ENCODE data around the gene GCNT2.
"Not testable (repeated sequence)": the region's sequence is repeated elsewhere in the genome, so short reads cannot be mapped to it uniquely, and the experiment has no call there.

The GCNT2 gene

DNA sequence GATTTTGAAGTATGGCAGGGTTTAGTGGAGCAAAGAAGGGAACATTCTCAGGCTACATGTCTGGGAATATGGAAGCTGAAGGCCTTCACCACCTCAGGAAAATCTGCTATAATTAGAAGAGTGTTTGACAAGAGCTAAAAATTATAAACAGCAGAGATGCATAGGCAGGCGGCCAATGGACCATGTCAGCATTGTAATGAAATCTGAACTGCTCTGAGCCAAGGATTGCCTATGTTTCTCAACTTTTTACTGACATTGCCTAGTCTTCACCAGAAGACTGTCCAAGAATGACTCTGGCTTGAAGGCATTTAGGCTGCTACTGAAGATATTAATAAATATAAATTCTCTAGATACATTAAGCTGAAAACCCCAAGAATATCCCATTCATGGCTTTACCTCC, 89.1 kb downstream of the GCNT2 start:
- no peak for DNase-seq (ENCODE audit: low read depth in 2 of 2)

DNA sequence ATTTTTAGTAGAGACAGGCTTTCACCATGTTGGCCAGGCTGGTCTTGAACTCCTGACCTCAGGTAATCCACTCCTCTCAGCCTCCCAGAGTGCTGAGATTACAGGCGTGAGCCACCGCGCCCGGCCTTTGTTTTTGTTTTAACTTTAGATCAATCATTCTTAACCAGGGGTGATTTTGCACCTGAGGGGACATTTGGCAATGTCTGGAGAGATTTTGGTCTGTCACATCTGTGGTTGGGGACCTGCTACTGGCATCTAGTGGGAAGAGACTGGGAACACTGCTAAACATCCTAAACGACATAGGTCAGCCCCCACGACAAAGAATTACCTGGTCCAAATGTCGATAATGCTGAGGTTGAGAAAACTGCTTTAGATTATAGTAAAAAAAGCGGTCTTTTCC, 91.0 kb downstream of the GCNT2 start:
- no peak for DNase-seq (ENCODE audit: low read depth in 2 of 2)

DNA sequence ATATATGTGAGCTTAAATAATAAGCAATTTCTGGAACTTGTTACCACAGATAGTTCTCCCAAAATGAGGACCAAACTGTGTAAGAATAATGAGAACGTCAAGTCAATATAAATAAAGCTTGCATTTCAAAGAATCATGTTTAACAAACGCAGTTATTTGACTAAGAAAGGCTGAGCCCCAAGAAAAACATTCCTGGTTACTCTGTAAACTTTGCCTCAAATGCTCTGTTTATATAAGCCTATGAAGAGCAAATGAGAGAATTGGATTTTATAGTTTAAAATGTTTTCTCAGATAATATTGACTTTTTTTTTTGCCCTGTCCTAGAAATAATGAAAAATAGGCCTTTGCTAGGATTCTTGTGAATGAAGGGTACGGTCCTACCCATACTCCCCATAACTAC, 91.9 kb downstream of the GCNT2 start:
- no peak for DNase-seq (ENCODE audit: low read depth in 2 of 2)

DNA sequence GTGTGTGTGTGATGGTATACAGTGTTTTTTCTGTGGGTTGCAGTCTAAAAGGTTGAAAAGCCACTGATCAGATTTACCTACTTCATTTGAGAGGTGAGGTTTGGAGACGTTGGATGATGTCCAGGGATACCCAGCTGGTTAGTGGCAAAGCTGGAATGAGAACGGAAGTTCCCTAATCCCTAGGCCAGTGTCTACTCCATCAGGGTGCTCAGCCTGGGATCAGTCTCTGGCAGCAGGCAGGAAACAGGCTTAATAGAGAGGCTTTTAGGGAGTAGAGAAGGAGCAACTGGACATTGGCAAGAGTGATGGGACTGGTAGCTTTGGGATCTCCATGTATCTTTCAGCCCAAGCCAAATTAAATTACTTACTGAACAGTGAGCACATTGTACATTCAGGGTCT, 92.6 kb downstream of the GCNT2 start:
- no peak for DNase-seq (ENCODE audit: low read depth in 2 of 2)

DNA sequence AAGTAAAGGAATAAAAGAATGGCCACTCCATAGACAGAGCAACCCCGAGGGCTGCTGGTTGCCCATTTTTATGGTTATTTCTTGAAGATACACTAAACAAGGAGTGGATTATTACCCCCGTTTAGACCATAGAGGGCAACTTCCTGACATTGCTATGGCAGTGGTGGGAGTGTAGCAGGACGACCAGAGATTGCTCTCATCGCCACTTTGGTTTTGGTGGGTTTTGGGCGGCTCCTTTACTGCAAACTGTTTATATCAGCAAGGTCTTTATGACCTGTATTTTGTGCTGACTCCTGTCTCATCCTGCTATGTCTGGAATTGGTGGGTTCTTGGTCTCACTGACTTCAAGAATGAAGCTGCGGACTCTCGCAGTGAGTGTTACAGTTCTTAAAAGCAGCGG, 94.5 kb downstream of the GCNT2 start:
- no peak for DNase-seq (ENCODE audit: low read depth in 2 of 2)

DNA sequence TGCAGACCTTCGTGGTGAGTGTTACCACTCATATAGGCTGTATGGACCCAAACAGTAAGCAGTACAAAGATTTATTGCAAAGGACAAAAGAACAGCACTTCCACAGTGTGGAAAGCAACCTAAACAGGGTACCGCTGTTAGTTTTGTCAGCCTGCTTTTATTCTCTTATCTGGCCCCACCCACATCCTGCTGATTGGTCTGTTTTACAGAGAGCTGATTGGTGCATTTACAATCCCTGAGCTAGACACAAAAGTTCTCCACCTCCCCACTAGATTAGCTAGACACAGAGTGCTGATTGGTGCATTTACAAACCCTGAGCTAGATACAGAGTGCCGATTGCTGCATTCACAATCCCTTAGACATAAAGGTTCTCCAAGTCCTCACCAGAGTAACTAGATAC, 95.1 kb downstream of the GCNT2 start:
- DNase-seq (ENCODE audit: low read depth in 2 of 2) = not testable (repeated sequence)

DNA sequence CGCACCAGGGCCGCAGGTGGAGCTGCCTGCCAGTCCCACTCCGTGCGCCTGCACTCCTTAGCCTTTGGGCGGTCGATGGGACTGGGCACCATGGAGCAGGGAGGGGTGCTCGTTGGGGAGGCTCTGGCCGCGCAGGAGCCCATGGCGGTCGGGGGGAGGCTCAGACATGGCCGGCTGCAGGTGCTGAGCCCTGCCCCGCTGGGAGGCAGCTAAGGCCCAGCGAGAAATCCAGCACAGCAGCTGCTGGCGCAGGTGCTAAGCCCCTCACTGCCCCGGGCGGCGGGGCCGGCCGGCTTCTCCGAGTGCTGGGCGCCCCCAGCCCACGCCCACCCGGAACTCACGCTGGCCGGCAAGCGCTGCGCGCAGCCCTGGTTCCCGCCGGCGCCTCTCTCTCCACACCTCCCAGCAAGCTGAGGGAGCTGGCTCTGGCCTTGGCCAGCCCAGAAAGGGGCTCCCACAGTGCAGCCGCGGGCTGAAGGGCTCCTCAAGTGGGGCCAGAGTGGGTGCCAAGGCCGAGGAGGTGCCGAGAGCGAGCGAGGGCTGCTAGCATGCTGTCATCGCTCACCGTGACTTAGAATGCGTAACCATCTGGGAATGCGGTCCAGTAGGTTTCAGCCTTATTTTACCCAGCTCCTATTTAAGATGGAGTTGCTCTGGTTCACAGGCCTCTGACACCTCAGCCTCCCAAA, 96.0 kb downstream of the GCNT2 start:
- no peak for DNase-seq (ENCODE audit: low read depth in 2 of 2)

DNA sequence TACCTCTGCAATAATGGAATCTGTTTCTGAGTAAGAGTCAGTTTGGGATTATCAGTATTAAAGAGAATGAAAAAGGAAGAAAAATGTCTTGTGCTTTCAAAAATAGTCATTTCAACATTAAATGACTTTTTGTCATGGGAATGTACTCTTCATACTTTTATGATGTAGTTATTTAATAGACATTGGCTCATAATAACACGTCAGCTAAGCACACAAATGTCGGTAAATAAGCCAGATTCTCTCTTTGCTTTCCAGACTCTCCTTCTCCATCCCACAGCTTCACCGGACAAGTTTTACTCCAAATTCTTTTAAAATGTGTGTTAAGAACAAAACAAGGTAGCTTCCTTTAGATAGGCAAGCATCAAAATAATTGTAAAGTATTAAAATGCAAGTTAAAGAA, 97.3 kb downstream of the GCNT2 start:
- no peak for DNase-seq (ENCODE audit: low read depth in 2 of 2)

DNA sequence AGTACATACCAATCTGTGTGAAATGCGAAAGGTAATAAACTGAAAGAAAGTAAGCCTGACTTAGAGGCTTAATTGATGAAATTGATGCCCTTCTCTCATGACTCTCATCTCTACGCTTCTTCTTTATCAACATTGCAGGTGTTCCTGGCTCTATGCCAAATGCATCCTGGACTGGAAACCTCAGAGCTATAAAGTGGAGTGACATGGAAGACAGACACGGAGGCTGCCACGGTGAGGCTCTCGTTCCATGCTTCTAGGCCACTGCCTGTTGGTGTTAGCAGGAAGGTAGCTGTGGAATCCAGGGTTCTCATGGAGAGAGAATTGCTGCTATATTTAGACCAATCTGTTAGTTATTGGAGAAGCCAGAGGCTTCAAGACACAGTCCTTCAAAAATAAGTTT, 100.1 kb downstream of the GCNT2 start:
- no peak for DNase-seq (ENCODE audit: low read depth in 2 of 2)

DNA sequence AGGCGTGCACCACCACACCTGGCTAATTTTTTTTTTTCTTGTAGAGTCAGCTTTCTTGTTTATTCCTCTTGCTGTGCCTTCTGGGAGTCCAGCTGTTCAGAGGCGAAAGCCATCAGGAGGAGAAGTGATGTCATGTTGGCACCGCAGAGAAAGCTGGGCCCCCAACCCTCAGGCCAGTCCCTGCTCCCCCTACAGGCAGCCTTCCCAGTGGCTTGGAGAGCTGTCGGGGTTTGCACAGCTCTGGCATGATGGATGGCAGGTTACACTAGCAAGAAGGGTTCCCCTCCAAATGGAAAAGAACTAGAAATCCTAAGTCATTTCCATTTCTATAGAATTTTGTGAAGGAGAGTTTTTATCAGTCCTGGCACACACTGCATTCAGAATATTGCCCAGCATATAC, 100.7 kb downstream of the GCNT2 start:
- no peak for DNase-seq (ENCODE audit: low read depth in 2 of 2)

DNA sequence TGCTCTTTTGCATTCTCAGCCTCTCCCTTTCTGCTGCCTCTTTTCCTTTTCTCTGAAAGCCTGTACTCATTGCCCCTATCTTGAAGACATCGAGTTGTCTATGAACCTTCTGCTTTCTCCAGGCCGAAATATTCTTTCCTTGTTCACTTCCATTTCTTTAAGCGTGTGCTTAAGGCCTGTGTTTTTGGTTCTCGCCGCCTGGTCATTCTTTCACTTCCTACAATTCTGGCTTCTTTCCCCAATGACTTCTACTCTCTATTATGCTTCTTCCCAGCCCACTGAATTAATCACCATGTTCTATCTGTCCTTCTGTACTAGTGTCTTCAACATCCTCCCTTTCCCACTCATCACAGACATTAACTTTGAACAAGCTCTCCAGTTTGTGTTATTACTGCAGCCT, 103.7 kb downstream of the GCNT2 start:
- no peak for DNase-seq (ENCODE audit: low read depth in 2 of 2)

DNA sequence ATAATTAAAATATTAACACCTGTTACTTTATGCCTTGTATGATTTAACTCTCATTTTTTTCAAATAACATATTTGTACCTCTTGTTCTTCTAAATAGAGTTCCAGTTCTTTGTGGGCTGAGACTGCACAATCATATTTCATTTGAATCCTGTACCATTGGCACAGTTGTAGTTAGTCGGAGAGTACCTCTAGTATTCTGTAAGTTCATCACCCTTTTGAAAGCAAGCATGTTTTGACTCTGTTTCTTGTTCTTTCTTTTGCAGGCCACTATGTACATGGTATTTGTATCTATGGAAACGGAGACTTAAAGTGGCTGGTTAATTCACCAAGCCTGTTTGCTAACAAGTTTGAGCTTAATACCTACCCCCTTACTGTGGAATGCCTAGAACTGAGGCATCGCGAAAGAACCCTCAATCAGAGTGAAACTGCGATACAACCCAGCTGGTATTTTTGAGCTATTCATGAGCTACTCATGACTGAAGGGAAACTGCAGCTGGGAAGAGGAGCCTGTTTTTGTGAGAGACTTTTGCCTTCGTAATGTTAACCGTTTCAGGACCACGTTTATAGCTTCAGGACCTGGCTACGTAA, 105.1 kb downstream of the GCNT2 start:
- no peak for DNase-seq (ENCODE audit: low read depth in 2 of 2)

DNA sequence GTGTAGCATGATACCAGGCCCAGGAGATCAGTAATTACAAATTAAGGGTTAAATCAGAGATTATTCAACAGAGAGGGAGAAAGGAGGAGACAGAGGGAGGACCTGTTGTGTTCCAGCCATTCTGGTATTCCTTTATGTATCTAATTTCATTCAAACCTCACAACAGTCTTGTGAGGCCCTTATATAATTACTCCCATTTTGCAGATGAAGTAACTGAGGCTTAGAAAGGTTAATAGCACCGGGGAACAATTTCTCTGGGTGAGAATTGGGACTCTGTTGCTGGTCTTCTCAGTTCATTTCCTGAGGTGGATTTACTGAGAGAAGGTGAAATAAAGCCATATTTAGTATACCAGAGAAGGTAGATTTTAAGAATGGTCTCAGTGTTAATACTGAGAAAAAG, 106.6 kb downstream of the GCNT2 start:
- no peak for DNase-seq (ENCODE audit: low read depth in 2 of 2)

DNA sequence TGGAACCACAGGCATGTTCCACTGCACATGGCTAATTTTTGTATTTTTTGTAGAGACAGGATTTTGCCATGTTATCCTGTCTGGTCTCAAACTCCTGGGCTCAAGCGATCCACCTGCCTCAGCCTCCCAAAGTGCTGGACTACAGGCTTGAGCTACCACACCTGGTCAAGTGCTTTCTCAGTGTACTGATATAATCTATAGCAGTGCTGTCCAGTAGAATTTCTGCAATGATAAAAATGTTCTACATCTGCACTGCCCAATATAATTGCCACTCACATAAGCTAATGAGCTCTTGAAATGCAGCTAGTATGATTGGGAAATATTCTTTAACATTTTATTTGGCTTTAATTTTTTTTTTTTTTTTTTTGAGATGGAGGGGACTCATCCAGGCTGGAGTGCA, 109.0 kb downstream of the GCNT2 start:
- DNase-seq (ENCODE audit: low read depth in 2 of 2) = no peak

DNA sequence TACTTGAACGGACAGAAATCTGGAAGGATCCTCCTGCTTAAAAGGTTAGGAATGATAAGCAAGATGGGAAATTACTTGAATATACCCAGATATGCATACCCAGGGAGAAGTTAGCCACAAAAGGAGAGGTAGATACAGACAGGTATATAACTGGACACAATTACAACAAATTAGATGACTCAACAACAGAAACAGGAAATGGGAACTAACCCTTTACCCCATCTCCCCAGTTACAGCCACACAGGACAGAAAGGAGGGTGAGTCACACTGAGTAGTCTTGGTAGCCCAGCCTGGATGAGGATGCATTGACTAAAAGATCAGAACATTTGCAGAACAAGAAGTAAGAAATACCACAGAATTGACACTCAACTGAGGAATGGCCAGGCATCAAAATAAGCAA, 112.1 kb downstream of the GCNT2 start:
- no peak for DNase-seq (ENCODE audit: low read depth in 2 of 2)

DNA sequence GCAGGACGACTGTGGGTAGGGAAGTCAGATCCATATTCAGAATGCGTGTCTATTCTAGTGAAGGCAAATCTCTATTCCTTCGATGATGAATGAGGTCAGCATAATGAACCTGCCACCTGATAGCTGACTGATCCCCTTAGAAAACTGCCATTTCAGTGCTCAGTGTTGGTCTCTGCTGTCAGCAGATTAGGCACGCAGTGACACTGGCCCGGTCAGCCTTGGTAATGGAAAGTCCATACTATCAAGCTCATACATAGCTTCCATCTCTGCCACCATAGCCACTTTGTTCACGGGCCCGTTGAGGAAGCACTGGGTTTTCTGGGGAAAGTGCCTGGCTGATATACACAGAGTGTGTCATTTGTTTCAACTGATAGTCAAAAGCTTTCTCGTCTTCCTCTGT, 119.3 kb downstream of the GCNT2 start:
- DNase-seq (ENCODE audit: low read depth in 2 of 2) = no peak

DNA sequence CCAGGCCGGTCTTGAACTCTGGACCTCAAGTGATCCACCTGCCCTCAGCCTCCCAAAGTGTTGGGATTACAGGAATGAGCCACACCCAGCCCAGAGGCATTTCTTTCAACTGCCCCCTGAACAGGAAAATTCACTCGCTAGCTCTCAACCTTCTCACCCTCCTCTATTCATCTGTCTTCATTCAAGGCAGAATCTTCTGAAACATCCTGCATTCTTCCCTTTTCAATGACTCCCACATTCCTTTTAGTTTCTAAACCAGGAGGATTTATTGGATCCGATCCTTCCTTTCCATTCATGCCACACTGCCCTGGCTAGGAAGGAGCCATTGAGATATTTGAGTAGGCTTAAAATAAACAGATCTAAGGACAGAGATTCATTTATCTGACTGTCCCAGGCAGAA, 120.4 kb downstream of the GCNT2 start:
- DNase-seq (ENCODE audit: low read depth in 2 of 2) = no peak

DNA sequence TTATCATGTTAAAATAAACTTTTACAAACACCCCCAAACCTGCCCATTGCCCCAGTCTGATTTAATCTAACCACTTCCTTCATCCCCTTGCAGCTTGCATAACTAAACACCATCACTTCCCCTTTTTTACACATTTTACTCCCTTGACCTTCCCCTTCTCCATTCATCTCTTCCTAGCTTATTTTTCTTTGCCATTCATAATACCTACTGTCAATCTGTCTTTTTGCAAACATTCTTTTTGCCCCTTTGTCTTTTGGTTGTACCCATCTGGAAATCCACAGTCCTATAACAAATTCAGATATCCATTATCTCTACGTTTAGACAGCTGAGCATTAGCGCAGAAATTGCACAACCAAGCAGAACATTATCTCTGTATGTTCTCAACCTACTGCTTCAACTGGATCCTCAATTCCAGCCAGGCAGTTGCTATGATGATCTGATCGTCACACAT, 122.1 kb downstream of the GCNT2 start:
- no peak for DNase-seq (ENCODE audit: low read depth in 2 of 2)

DNA sequence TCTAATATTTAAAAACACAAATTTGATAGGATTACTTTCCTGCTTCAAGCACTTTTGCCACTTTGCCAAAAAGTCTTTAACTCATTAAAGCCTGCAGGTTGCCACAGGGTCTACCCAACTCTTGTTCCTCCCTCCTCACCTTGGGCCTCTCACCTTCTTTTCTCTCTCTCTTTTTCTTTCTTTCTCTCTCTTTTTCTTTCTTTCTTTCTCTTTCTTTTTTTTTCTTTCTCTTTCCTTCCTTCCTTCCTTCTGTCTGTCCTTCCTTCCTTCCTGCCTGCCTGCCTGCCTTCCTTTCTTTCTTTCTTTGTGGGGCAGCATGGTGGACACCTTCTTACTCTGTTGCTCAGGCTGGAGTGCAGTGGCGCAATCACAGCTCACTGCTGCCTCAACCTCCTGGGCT, 123.1 kb downstream of the GCNT2 start:
- DNase-seq (ENCODE audit: low read depth in 2 of 2) = no peak

DNA sequence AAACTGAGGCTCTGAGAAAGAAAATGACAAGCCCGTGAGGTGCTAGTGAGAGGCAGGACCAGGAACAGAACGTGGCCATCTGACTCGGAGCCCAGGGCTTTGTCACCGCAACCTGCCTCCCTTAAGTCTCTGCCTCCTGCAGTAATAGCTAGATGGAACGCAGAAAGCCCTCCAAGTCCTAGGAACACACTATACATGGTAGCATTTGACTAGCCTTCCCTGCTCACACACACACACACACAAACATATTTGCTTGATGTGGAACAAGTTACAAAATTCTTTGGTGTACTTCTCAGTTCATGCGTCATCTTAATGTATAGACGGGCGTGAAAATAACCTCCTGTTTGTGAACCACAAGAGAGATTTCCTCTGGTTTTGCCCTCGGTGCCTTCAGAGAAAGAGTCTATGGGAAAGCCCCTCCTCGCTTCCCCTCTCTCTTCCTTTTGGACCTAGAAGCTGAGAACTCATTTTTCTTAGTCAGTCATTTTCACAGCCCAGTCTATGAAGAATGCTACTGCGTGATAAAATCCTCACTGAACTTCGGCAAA, 134.4 kb downstream of the GCNT2 start:
- DNase-seq (ENCODE audit: low read depth in 2 of 2) = no peak

DNA sequence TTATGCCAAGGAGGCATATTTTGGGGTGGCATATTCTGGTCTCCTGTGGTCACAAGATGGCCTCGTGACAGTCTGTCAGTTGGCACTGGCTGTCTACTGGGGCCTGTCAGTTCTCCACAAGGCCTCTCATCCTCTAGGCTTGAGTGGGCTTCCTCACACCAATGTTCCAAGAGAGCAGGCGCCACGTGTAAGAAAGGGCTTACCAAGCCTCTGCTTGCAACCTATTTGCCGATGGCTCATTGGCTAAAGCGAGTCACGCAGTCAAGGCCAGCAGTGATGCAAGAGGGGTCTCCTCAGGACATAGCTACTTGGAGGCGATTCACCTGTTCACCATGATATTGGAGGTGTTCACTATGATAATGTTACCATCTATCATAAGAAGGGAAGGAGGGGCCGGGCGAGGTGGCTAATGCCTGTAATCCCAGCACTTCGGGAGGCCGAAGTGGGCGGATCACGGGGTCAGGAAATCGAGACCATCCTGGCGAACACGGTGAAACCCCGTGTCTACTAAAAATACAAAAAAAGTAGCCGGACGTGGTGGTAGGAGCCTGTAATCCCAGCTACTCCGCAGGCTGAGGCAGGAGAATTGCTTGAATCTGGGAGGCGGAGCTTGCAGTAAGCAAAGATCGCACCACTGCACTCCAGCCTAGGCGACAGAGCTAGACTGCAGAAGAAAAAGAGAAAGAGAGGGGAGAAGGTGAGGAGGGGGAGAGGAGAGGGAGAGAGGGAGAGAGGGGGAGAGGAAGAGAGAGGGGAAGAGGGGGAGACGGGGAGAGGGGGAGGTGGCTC, 138.0 kb downstream of the GCNT2 start:
- no peak for DNase-seq (ENCODE audit: low read depth in 2 of 2)

DNA sequence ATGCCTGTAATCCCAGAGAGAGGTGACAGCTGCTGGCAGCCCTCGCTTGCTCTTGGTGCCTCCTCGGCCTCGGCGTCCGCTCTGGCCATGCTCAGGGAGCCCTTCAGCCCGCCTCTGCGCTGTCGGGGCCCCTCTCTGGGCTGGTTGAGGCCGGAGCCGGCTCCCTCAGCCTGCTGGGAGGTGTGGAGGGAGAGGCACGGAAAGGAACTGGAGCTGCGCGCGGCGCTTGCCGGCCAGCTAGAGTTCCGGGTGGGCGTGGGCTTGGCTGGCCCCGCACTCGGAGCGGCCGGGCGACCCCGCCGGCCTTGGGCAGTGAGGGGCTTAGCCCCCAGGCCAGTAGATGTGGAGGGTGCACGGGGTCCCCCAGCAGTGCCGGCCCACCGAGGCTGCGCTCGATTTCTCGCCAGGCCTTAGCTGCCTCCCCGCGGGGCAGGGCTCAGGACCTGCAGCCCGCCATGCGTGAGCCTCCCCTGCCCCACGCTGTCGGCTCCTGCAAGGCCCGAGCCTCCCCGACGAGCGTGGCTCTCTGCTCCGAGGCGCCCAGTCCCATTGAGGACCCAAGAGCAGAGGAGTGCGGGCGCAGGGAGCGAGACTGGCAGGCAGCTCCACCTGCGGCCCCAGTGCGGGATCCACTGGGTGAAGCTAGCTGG, 138.7 kb downstream of the GCNT2 start:
- no peak for DNase-seq (ENCODE audit: low read depth in 2 of 2)

Data from stimulated activated CD4-positive, alpha-beta T cell treated with anti-CD3 and anti-CD28 coated beads, Interleukin-15, amount 100 ng/mL, for 48 hours (primary cell).